ENCODE data around the gene PHYHD1. TPM values are rescaled to one million over a fixed set of nuclear protein-coding genes. Genes with fewer than 3 reads are reported as not detected.

The PHYHD1 gene
- total RNA-seq, 1 experiment from 2014 or later = not detected

GRCh38 chr9:128886211-128886891 is 34.4 kb upstream of the PHYHD1 start:
- CTCF ChIA-PET = interaction anchor here (0.5 to 0.6 kb wide), 2 partner anchors 49 to 88 kb away, joined by 4 to 5 read pairs; no protein-coding TSS in a partner anchor

GRCh38 chr9:128887049-128887448 is 33.7 kb upstream of the PHYHD1 start:
- Histone ChIP-seq H3K36me3 (ENCODE audit: control insufficient read depth, insufficient read depth, low read length) (peaks cover 7% of the 10 kb centered on the region; the same call in 1 of the 2 replicates), H3K27ac (ENCODE audit: low read length) (no peak overlapping the region), H3K27me3 (ENCODE audit: control insufficient read depth, insufficient read depth, low read length) (no peaks in the 10 kb centered on the region), H3K9me3 (ENCODE audit: control insufficient read depth, insufficient read depth, low read depth, low read length) (no peaks in the 10 kb centered on the region), H3K4me1 (ENCODE audit: control insufficient read depth, insufficient read depth, low read length) (peaks cover 2% of the 10 kb centered on the region), H3K4me3 (ENCODE audit: low read depth in 2 of 2, low read length in 2 of 2) (no peak overlapping the region)
- CTCF ChIA-PET = no interaction called here
- POLR2A ChIA-PET = no interaction called here
- no peak for TF ChIP-seq SIN3A (IDR thresholded peaks at IDR 0.05; ENCODE audit: borderline replicate concordance, insufficient read depth, low read depth, low read length)
- TF ChIP-seq, protein P1, sequence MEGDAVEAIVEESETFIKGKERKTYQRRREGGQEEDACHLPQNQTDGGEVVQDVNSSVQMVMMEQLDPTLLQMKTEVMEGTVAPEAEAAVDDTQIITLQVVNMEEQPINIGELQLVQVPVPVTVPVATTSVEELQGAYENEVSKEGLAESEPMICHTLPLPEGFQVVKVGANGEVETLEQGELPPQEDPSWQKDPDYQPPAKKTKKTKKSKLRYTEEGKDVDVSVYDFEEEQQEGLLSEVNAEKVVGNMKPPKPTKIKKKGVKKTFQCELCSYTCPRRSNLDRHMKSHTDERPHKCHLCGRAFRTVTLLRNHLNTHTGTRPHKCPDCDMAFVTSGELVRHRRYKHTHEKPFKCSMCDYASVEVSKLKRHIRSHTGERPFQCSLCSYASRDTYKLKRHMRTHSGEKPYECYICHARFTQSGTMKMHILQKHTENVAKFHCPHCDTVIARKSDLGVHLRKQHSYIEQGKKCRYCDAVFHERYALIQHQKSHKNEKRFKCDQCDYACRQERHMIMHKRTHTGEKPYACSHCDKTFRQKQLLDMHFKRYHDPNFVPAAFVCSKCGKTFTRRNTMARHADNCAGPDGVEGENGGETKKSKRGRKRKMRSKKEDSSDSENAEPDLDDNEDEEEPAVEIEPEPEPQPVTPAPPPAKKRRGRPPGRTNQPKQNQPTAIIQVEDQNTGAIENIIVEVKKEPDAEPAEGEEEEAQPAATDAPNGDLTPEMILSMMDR (IDR thresholded peaks at IDR 0.05) = no peak
- no peak for TF ChIP-seq POLR2AphosphoS5 (IDR thresholded peaks at IDR 0.05; ENCODE audit: low read depth, low read length)
- no peak for TF ChIP-seq TCF7L2 (IDR thresholded peaks at IDR 0.05; ENCODE audit: low read depth, low read length)
- TF ChIP-seq REST (IDR thresholded peaks at IDR 0.05; ENCODE audit: insufficient read depth in 1 of 2, low read depth in 2 of 2, low read length in 1 of 2) = no peak
- no peak for DNase-seq (ENCODE audit: low read depth, low spot score)
- ATAC-seq = no peak
- BruUV-seq (replicated peaks) = no TSS peak
- in situ Hi-C loops (cut with HindIII; ENCODE audit: low pct_unique_long_range_greater_than_20kb, low sequenced_read_pairs) = no loop called here
- intact Hi-C loops (cut with micrococcal nuclease; ENCODE audit: unreplicated experiment) = no loop called here

More at GRCh38 chr9:128886211-128886891, 34.4 kb upstream of the PHYHD1 start:
- no peak overlapping the region for H3K27ac ChIP-seq (ENCODE audit: low read length)
- in situ Hi-C loops (cut with HindIII; ENCODE audit: low pct_unique_long_range_greater_than_20kb, low sequenced_read_pairs) = no loop called here
- H3K9me3 ChIP-seq (ENCODE audit: control insufficient read depth, insufficient read depth, low read depth, low read length) = no peaks in the 10 kb centered on the region
- TF ChIP-seq, protein P1 (IDR thresholded peaks at IDR 0.05) = no peak
- TF ChIP-seq TCF7L2 (IDR thresholded peaks at IDR 0.05; ENCODE audit: low read depth, low read length) (no peak), SIN3A (IDR thresholded peaks at IDR 0.05; ENCODE audit: borderline replicate concordance, insufficient read depth, low read depth, low read length) (no peak), POLR2AphosphoS5 (IDR thresholded peaks at IDR 0.05; ENCODE audit: low read depth, low read length) (no peak), REST (IDR thresholded peaks at IDR 0.05; ENCODE audit: insufficient read depth in 1 of 2, low read depth in 2 of 2, low read length in 1 of 2) (no peak)
- H3K27me3 ChIP-seq (ENCODE audit: control insufficient read depth, insufficient read depth, low read length) = no peaks in the 10 kb centered on the region
- no TSS peak for BruUV-seq (replicated peaks)
- intact Hi-C loops (cut with micrococcal nuclease; ENCODE audit: unreplicated experiment) = no loop called here
- H3K4me3 ChIP-seq (ENCODE audit: low read depth in 2 of 2, low read length in 2 of 2) = no peak overlapping the region
- H3K36me3 ChIP-seq (ENCODE audit: control insufficient read depth, insufficient read depth, low read length) = peaks cover 7% of the 10 kb centered on the region; the same call in 1 of the 2 replicates
- DNase-seq (ENCODE audit: low read depth, low spot score) (no peak), ATAC-seq (no peak)
- H3K4me1 ChIP-seq (ENCODE audit: control insufficient read depth, insufficient read depth, low read length) = no peaks in the 10 kb centered on the region; the same call in 1 of the 2 replicates
- POLR2A ChIA-PET = no interaction called here
